PC-9 (cell line): ENCODE data around the gene RINT1.

Experiments
- CTCF ChIP-seq: fragments of 200-600 bp; sonication (generic); conservative IDR thresholded peaks from 2 replicates; pipeline ENCODE4 v1.6.1; 2017; ENCODE audit warnings: mixed run types, antibody characterized with exemption, mild to moderate bottlenecking, moderate library complexity
- EZH2 ChIP-seq: fragments of 200-600 bp; sonication (generic); IDR thresholded peaks from 2 replicates; pipeline ENCODE4 v1.8.0; 2017; ENCODE audit warnings: antibody characterized with exemption, low read depth

DNA sequence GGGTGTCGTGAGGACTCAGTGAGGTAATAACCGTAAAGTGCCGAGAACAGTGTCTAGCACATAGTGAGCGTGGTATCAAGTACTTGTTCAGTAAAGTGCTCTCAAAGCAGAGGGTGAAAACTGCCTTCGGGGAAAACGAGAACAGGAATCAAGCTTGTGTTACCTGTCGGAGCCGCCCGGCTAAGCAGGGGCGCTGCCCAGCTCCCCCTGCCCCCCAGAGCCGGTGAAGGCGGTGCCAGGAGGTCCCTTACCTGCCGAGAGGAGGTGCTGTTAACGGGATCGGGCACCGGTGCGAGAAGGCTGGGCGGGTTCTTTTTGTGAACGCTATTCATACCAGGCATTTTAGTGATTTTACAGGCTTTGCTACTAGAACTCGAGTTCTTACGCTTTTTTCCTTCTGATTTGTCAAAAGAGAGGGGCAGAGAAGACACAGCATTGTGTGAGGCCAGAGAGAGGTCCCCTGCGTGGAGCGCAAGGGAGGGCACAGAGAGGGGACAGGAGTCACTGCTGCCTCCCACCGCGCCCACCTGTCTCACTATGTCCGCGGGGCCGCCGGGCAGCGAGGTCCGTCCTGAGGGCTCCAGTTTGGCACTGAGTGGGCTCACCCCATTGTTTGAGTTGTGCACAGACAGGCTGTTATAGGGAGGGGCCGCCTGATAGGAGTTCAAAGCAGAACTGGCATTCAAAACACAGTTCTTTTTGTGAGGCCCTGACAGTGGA lies 81.8 kb downstream of the RINT1 start:
- TF ChIP-seq CTCF (no peak), EZH2 (no peak)
